Esophagus muscularis mucosa (tissue), 4 donors: ENCODE data around the gene KYNU.

Source experiments
- EP300 ChIP-seq: sonication (generic); formaldehyde crosslinking; IDR thresholded peaks from one replicate; pipeline ENCODE4 v1.6.1; 2017; ENCODE audit warnings: antibody characterized with exemption
- POLR2A ChIP-seq: fragments of 450-650 bp; IDR thresholded peaks from one replicate; pipeline ENCODE4 v1.6.1; 2017; ENCODE audit warnings: antibody characterized with exemption, moderate library complexity, mild to moderate bottlenecking, low read depth
- POLR2AphosphoS5 ChIP-seq, 2 donors: sonication (generic); formaldehyde crosslinking; IDR thresholded peaks; one replicate each; pipeline ENCODE4 v1.6.1; 2017; ENCODE audit warnings: antibody characterized with exemption in 2 of 2
- TF ChIP-seq, protein P1 (sequence below), 3 experiments: fragments of 200-600 bp in 2 of 3; fragments of 450-650 bp in 1 of 3; sonication (generic) in 2 of 3; IDR thresholded peaks; one replicate each; pipeline ENCODE4 v1.5.1; 2017 to 2019; ENCODE audit warnings: antibody characterized with exemption in 3 of 3, mild to moderate bottlenecking in 2 of 3, moderate library complexity in 1 of 3

DNA sequence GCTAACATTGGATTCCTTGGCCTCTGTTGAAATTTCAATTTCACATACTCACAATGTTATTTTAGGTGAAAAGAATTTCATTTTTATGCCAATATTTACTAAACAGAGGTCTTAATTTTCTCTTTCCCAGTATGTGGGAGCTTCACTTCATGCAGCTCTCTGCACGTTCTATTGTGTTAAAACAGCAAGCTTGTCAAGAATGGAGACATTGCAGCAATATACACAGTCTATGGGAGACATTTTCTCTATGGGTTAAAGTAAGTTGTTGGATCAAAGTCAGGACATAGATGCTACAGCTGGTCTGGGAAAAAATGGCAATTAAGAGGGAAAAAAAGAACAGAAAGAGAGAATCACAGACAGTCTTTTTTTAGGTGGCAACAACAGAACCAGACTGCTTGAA, 181.4 kb downstream of the KYNU start:
- no peak for TF ChIP-seq POLR2A
- TF ChIP-seq, protein P1, sequence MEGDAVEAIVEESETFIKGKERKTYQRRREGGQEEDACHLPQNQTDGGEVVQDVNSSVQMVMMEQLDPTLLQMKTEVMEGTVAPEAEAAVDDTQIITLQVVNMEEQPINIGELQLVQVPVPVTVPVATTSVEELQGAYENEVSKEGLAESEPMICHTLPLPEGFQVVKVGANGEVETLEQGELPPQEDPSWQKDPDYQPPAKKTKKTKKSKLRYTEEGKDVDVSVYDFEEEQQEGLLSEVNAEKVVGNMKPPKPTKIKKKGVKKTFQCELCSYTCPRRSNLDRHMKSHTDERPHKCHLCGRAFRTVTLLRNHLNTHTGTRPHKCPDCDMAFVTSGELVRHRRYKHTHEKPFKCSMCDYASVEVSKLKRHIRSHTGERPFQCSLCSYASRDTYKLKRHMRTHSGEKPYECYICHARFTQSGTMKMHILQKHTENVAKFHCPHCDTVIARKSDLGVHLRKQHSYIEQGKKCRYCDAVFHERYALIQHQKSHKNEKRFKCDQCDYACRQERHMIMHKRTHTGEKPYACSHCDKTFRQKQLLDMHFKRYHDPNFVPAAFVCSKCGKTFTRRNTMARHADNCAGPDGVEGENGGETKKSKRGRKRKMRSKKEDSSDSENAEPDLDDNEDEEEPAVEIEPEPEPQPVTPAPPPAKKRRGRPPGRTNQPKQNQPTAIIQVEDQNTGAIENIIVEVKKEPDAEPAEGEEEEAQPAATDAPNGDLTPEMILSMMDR (IDR thresholded peaks at IDR 0.05): no peak
- no peak for TF ChIP-seq EP300
- no peak for TF ChIP-seq POLR2AphosphoS5 (IDR thresholded peaks at IDR 0.05)
